ENCODE data around the gene SEMA4C.

The SEMA4C gene, protein sequence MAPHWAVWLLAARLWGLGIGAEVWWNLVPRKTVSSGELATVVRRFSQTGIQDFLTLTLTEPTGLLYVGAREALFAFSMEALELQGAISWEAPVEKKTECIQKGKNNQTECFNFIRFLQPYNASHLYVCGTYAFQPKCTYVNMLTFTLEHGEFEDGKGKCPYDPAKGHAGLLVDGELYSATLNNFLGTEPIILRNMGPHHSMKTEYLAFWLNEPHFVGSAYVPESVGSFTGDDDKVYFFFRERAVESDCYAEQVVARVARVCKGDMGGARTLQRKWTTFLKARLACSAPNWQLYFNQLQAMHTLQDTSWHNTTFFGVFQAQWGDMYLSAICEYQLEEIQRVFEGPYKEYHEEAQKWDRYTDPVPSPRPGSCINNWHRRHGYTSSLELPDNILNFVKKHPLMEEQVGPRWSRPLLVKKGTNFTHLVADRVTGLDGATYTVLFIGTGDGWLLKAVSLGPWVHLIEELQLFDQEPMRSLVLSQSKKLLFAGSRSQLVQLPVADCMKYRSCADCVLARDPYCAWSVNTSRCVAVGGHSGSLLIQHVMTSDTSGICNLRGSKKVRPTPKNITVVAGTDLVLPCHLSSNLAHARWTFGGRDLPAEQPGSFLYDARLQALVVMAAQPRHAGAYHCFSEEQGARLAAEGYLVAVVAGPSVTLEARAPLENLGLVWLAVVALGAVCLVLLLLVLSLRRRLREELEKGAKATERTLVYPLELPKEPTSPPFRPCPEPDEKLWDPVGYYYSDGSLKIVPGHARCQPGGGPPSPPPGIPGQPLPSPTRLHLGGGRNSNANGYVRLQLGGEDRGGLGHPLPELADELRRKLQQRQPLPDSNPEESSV

DNA sequence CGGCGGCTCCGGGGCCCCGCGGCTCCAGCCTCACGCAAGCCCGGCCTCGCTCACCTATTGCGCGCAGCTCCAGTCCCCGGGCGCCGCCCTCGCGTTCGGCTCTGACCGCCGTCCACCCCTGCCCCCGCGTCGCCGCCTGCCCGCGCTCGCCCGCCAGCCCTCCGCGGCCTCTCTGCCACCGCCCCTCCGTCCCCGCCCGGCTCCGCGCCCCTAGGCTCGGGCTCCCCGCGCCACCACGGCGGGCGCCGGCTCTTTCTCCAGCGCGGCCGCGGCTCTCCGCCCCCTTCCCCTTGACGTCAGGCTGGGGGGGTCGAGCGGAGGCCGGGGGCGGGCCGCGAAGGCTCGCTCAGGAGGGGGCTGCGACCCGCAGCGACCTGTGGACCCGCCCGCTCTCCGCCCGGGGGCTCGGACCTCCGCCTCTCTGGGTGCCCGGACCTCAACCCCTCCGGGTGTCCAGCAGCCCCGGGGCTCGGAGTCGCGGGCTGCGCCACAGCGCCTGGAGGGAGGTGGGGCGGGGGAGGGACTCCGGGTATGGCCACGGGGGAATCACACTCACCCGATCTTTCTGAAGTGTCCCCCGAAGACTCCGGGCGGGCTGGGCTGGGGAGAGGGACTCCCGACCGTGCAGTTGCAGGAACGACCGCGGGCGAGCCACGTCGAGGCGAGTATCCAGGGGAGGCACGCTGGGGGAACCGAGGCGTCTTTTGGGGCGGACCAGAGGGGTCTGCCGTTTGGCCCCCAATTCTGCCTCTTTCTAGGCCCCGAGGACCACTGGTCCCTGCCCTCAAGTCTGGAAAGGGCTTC, at the start of gene SEMA4C:
SEMA4C (minus strand) TSS at position 259 of the 804 bp plus-strand sequence. CDS start 2,194 bp downstream, outside the sequence.
- DNase-seq: peak; percentile 66

DNA sequence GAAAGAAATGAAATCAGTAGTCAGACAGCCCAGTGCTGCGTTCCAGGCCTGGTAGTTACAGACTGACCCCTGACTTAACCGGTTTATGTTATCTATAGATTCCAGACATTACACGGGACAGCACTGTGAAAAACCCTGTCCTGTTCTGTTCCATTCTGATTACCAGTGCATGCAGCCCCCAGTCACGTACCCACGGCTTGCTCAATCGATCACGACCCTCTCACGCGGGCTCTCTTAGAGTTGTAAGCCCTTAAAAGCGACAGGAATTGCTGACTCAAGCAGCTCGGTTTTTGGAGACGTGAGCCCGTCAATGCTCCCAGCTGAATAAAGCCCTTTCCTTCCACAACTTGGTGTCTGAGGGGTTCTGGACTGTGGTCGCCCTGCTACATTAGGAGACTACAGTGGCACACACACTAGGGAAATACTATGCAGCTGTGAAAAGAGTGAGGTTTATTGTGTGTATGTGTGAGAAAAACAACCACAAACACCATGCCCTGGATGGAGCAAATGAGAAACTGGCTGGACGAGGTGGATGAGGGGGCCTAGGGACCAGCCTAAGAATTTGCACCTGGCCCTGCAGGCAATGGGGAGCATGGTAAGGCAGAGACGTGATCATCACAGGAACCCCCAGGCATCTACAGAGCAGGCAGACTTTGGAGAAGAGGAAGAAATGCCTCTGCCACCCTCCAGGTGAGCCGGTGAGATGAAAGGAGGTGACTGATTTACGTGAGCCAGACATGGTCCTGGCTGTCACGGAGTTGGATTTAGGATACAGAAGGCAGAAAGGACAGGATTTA, 49.1 kb upstream of the SEMA4C start:
- no peak for DNase-seq

DNA sequence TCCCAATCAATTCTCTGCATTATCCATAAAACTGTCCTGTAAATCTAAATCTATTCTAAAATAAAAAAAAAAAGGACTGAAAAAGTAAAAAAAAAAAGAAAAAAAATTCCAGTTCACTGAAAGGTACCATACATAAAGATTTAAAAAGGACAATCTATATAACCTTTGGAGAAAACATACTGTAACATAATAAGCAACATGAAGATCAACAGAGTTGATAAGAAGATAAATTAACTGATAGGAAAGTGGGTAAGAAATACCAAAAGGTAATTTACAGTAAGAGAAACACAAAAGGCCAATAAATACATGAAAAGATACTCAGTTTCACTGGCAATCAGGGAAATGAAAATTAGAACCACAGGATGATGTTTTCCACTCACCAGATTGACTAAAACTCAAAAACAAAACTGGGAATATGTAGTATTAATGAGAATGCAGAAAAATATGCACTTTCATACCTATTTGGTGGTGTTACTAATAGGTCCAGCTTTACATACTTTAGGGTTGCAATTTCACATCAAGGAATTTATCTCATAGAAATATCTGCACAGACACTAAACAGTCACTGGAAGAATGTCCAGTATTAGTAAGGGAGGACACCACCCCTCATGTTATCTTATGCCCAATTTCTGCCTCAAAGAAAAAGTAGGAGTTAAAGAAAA, 48.3 kb upstream of the SEMA4C start:
- no peak for DNase-seq

DNA sequence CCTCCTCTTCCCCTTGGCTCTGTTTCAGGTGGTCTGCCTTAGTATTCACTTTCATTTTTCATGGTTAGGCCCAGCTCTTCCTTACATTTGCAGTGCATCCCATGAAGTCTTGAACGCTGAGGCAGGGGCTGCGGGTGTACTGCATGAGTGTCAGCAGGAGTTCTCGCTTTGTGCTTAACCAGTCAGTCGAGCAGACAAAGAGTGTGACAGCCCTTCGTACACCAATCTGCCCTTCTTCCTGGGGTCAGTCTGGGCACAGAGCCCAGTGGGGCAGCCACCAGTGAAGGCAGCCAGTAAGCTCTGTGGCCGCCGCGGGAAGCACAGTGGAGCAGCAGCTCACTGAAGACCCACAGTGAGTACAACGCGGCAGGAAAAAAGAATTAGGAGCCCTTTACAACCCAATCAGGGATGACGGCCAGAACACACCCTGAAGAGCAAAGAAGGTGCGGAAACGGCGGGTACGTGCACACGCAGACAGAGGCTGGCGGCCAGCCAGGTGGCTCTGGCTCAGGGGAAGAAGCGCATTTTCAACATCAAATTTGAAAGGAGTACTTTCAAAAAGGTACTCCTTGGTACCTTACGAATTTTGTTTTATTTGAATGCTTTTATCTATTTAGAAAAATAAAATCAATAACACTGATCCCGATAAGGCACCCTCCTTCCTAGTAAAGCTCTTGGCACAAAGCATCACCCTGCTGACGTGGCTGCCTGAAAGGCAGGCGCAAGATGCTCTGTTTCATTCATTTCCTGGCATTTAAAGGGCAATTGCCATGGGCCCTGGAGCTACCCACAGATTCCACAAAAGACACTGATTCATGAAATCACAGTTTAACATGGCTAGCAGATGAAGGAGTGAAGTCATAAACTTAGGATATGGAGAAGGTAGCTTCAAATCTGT, 47.0 kb upstream of the SEMA4C start:
- DNase-seq: no peak

DNA sequence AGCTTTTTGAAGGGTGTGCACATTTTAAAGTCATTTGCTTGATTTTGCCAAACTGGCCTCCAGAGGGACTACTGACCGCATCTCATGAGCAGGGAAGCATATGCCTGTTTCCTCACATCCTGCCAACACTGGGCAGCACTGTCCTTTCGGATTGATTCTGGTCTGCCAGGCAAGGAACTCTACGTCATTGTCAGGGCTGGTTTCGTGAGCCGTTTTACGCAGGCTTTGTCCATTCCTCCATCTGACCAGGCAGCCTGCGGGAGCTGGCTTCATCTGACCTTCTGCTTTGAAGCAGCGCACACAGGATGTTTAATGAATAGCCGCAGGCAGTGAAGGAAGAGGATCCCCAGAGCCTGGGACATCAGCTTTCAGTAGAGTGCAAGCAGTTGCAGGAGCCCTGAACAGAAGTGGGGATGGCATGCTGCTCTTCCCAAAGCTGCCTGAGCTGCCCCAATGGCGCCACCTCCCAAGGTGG, 46.3 kb upstream of the SEMA4C start:
- no peak for DNase-seq

DNA sequence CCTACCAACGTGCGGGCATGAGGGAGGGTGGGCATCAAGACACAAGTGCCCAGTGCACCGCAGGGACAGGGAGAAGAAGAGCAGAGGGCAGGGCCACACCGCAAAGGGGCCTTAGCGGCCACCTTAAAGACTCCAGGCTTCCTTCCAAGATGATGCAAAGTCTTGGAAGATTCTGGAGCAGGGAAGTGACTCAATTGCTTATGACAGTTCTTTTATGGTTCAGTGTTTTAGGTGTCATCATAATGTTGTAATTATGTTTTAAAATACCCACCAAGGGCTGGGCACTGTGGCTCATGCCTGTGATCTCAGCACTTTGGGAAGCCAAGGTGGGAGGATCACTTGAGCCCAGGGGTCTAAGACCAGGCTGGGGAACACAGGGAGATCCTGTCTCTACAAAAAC, 44.5 kb upstream of the SEMA4C start:
- DNase-seq: no peak

DNA sequence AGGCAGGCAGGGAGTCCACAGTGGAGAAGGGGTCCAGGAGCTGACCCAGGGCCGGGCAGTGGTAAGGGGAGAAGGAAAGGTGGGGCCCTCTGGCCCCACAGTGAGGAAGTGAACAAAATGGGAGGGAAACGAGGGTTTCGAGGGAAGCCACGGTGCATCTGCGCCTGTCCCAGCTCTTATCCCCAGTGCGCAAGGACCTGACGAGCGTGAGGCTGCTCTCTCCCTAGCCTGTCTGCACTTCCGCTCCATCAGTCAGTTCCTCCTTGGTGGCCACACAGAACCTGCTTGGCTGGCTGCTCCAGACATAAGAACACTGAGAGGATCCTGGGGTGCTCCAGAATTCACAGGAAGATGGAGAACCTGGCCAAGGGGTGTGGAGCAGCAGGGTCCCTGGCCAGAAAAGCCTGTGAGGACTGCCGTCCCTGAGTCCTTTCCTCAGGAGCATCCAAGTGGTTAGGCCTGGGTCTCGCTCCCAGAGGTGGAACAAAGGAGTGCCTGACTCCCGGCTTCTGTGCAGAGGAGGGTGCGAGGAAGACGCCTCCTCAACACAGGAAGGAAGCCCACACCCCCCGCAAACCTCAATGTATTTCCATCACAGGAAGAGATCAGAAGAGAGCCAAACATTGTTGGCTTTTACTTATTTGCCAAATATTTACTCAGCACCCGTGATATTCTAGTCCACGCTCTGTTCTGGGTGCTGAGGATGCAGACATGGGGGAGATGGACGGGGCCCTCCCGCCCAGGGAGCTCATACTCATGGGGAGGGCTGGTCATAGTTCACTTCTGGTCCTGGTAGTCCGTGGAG, 43.7 kb upstream of the SEMA4C start:
- DNase-seq: peak; percentile 63

DNA sequence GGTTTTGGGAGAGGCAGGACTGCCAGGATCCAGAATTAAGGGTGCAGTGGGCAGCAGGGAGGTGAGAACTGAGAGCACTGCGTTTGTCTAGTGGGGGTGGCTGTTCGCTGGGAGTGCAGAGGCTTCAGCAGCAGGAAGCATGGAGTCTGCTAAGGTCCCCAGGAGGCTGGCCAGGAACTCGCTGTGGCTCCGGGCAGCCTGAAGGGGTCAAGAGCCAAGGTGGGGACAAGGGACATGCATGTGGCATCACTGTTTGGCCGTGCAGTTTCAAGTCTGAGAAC, 43.2 kb upstream of the SEMA4C start:
- DNase-seq: no peak

DNA sequence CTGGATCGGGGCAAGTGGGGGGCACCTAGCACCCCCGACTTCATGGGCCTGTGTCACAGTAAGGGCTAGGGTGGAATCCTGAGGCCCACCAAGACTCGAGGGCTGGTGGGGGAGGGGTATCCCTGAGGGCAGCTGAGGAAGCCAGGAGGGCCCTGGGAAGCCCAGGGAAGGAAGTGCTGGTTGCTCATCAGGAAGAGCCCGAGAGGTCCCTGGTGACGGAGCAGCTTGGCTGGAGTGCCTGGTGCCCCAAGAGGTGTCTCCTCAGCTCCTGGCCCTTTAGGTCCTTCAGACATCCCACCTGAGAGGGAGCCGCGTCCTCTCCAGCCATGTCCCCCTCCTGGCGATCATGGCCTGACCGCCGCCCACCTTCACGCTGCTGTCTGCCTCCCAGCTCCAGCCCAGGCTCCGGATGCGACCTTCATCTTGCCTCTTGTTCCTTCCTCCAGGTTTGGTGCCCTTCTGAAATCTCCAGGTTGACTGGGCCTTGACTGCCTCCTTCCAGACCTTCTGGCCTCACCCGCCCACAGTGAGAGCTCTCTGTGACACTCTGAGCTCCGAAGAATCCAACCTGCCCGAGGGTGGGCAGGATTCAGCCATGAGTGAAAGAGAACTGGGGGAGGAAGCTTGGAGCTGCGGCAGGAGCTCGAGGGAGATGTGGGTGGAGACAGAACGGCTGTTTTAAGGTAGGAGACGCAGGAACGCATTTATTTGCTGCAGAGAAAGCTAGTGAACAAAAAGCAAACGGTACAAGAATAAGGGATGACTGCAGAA, 42.7 kb upstream of the SEMA4C start:
- DNase-seq: no peak

DNA sequence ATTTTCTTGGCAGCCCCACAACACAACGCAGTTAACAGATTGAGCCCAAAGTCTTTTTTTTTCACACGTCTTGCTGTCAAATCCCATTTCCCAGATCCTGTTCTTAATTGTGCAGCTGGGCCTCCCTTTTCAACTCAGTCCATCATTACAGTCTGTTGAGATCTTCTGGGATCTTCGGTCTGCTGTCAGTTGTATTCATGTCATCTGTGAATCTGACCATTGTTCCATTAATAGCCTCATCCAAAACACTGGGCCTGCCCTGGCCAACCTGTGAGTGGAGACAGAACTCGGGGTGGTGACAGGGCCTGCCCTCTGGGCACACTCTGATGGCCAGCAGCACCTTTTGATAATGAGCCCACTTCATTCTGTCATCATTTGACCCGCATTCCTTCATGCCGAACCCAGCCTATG, 39.7 kb upstream of the SEMA4C start:
- no peak for DNase-seq

DNA sequence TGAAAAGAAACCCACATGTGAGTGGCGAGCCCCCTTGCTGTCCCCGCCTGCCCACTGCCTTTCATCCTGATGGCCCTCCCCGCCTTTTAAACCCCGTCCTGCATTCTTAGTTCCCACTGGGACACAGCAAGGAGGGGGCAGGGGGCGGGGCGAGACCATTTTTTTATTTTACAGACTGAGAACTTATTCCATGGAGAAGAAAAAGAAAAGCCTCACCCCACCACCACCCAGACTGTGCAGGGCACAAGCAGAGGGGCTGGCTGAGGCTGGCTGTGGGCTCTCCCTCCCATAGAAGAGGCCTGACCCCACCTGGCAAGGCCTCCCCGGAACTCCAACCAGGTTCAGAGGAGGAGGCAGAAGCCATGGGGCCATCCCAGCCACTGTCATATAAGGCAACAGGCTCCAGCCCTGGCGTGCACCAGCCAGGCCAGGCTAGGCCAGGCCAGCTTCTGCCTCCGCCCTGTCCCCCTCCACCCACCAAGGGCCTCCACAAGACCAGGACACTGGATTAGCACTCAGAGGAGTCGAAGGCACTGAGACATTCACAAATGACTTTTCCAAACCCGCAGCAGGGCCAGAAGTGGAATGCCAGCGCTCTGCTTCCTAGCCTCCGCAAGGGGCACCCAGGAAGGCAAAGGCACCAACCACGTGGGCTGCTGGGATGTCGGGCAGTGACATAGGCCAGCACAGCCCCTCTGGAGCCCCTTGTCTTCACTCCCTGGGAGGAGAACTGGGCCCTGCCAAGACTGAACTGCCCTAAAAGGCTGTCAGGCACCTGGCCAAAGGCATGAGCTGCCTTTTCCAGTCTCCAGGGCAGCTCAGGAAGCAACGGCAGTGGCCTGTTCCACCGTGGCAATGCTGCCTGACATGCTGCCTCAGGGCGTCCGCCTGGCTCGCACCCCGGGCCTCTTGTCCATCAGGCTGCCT, 37.5 kb upstream of the SEMA4C start:
- no peak for DNase-seq

DNA sequence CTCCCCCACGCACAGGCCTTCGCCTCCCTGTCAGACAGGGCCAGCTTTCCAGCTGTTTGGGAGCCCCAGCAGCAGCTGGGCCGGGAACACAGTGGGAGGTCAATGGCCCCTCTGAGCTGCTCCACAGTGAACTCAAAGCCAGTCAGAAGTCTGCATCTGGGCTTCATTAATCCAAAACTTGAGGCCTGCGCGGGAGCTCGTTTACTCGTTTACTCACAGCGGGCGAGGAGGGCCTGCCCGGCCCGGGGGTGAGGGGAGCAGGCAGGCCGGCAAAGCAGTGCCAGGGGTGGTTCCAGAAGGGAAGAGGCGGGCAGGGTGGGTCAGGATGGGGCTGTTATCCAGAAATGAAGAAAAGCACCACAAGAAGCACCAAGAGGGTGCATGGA, 36.8 kb upstream of the SEMA4C start:
- DNase-seq: no peak

DNA sequence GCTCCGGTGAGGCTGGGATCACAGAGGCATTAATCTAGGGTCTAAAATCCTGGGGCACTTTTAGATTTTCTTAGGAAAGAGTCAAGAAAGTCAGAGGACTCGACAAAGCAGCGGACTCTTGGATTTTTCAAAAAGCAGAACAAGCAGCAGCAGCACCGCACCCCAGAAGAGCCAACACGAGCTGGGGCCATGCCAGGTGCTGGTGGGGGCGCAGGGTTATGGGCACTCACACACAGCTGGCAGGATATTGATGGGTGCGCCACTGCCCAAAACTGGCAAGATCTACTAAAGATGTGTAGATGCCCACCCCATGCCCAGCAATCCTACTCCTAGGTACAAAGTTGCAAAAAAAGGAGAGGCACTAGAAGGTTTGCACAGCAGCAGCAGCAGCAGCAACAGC, 33.9 kb upstream of the SEMA4C start:
- no peak for DNase-seq

DNA sequence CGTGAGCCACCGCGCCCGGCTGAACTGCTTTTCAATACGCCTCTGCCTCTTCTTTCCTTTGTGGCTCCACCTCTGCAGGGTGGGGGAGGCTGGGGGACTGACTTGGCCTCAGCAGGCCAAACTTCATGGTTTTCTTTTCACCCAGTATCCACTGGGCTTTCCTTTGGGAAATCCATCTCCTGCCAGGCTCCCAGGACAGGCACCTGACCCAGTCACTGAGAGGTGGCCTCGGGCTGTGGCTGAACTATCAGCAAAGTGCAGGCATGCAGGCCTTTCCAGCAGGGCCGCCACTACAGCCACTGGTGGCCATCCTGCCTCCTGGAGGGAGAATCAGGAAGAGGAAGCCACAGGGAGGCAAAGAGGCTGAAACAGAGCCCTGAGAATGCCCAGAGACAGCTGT, 33.4 kb upstream of the SEMA4C start:
- no peak for DNase-seq

DNA sequence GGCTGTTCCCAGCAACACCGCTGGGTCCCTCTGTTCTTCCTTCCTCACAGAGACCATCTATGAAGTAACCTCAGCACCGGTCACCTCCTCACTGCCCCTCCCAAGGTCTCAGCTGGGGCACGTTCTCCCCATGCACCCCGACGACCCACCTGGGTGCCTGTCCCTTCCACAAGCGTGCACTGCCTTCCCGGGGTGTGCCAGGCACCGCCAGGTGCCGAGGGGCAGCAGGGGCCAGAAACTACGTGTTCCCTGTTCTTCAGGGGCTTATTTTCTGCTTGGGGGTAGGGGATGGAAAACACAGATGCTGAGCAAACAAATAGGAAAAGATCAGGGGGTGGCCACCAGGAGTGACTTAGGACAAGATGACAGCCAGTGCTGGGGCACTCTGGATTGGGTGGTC, 30.4 kb upstream of the SEMA4C start:
- DNase-seq: no peak

DNA sequence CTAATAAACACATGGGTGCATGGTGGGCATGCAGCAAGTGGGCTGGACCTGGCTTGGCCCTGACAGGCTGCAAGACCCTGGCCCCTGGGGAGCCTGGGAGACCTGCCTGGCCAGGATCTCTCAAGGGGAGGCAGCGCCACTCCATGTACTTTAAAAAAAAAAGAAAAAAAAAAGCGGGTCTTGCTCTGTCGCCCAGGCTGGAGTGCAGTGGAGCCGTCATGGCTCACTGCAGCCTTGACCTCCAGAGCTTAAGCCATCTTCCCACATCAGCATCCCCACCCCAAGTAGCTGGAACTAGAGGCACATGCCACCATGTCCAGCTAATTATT, 29.5 kb upstream of the SEMA4C start:
- DNase-seq: no peak

DNA sequence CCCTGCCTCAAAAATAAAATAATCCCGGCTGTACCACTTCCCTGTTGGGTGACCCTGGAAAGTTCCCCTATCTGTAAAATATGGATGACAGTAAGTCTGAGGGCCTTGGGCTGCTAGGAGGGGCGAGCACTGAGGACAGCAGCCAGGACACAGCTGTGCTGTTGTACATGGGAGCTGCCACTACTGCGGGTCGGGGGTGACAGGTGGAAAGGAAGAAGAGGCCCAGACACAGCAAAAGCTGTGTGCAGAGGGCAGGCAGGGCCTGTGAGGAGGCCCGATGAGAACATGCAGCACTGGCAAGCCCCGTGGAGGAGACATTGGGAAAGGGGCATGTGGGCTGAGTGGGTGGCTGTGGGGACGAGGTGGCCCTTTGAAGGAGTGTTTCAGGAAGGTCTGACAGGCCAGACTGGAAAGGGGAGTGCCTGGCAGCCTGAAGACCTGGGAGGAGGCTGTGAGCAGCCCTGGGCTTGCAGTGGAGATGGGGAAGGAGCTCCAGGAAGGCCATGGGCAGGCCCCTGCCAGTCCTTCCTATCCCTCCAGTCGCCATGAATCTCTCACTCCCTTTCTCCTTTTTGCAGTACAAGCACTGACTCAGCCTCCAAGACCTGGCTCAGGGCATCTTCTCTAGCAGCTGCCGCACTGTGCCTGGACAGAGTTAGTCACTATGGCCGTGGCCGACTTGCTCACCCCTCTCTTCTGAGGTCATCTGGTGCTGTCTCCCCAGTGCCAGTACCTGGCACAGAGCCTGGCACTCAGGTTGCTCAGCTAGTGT, 28.9 kb upstream of the SEMA4C start:
- no peak for DNase-seq

DNA sequence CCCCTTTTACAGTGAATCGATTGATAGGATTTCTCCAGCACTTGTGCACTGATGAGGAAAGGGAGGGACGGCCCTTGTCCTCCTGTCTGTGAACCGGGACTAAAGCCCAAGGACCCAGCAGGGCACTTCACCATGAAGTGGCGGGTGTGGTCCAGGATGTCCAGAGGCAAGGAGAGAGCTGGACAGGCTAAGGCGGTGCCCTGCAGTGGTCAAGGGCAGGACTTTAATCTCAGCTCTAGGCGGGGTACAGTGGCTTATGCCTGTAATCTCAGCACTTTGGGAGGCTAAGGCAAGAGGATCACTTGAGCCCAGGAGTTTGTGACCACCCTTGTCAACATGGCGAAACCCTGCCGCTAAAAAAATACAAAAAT, 28.2 kb upstream of the SEMA4C start:
- no peak for DNase-seq

Measured in CD4-positive, alpha-beta T cell treated with Interleukin-10 for 1 hour (primary cell).